LNCaP clone FGC (cell line): ENCODE results near the gene LTN1.

Experiments
- DNase-seq: peaks from one replicate; pipeline ENCODE4 v3.0.0-alpha.2; 2011; ENCODE audit warnings: low read depth
- H3K4me3 ChIP-seq: 2 replicates; pipeline ENCODE4 v1.5.1; 2011; ENCODE audit warnings: mild to moderate bottlenecking, low read depth, low read length, control low read depth
- CTCF ChIP-seq: IDR thresholded peaks from 2 replicates; pipeline ENCODE4 v1.5.1; 2012; ENCODE audit warnings: mild to moderate bottlenecking; ENCODE audit not compliant: control insufficient read depth, insufficient read depth; ENCODE audit errors: extremely low read depth

The LTN1 gene

DNA sequence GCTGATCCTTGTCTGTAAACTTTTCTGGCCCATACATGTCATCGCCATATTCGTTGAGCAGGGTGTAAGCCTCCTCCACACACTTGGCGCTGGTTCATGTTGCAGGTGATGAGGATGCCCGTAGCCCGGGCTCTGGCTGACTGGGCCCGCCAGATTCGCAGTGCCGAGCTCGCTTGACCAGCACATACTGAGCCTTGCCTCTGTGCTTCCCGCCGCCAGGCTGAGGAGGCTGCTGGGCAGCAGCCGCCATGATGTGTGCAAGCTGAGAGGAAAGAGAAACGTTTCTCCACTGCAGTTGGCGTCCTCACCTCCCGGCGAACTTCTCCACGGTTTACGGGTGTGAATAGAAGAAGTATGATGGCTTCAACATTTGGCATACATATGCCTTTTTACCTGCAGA lies 89.2 kb downstream of the LTN1 start:
- no peak for TF ChIP-seq CTCF

GRCh38 chr21:28900481-28900880 lies 92.2 kb downstream of the LTN1 start:
- TF ChIP-seq CTCF, result no peak
- H3K4me3 ChIP-seq, result no peak overlapping the region
- no peak for DNase-seq

More for the DNA sequence above, 89.2 kb downstream of the LTN1 start:
- no peak overlapping the region for H3K4me3 ChIP-seq
- DNase-seq, result no peak

DNA sequence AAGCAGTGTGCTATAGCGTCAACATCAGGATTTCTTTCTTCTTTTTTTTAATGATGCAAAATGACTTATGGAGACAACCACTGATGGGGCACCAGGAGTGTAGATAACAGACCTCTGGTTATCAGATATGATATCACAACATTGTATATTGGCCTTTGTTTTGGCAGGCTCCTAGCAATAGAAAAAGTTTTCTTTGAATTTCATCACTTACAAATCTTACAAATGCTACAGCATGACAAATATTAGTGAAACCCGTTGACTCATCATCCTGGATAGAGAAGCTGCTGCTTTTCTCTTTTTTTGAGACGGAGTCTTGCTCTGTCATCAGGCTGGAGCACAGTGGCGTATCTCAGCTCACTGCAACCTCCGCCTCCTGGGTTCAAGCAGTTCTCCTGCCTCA lies 92.9 kb downstream of the LTN1 start:
- H3K4me3 ChIP-seq, result no peak overlapping the region
- no peak for TF ChIP-seq CTCF
- no peak for DNase-seq

GRCh38 chr21:28899220-28899619 lies 93.5 kb downstream of the LTN1 start:
- DNase-seq, result no peak
- TF ChIP-seq CTCF, result no peak
- no peak overlapping the region for H3K4me3 ChIP-seq

DNA sequence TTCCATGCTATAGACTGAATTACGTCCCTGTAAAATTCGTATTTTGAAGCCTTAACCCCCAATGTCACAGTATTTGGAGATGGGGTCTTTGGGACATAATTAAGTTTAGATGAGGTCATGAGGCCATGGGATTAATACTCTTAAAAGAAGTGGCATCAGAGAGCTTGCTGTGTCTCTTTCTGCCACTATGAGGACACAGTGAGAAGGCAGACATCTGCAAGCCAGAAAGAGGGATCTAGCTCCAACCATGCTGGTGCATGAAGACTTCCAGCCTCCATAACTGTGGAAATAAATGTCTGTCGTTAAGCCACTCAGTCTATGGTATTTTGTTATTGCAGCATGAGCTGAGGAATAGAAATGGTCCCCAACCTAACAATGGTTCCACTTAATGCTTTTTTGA lies 99.0 kb downstream of the LTN1 start:
- DNase-seq, result no peak
- TF ChIP-seq CTCF, result no peak
- H3K4me3 ChIP-seq, result no peak overlapping the region

GRCh38 chr21:28892199-28893111 lies 100.2 kb downstream of the LTN1 start:
- no peak overlapping the region for H3K4me3 ChIP-seq
- TF ChIP-seq CTCF, result no peak

GRCh38 chr21:28885853-28886177 lies 106.9 kb downstream of the LTN1 start:
- no peak for TF ChIP-seq CTCF
- no peak overlapping the region; the same call in 1 of the 2 replicates for H3K4me3 ChIP-seq
- DNase-seq, result no peak

More at GRCh38 chr21:28892199-28893111, 100.2 kb downstream of the LTN1 start:
- DNase-seq, result no peak
